GM19099 (cell line): Measurements from ENCODE around the gene LMTK2.

Experiments used
- POLR2A ChIP-seq: IDR thresholded peaks from 3 replicates; pipeline ENCODE4 v1.6.1; 2011; ENCODE audit warnings: low read depth; ENCODE audit not compliant: insufficient read length; ENCODE audit errors: extremely low read depth

LMTK2 gene

GRCh38 chr7:98106647-98107312 lies at the start of gene LMTK2:
LMTK2 (plus strand) TSS chr7:98106862; CDS start chr7:98107178, 316 bp downstream.
- peak; percentile 92 for TF ChIP-seq POLR2A

- no peak for TF ChIP-seq POLR2A
Observed at GRCh38 chr7:98057157-98057556, 49.5 kb upstream of the LMTK2 start.

DNA sequence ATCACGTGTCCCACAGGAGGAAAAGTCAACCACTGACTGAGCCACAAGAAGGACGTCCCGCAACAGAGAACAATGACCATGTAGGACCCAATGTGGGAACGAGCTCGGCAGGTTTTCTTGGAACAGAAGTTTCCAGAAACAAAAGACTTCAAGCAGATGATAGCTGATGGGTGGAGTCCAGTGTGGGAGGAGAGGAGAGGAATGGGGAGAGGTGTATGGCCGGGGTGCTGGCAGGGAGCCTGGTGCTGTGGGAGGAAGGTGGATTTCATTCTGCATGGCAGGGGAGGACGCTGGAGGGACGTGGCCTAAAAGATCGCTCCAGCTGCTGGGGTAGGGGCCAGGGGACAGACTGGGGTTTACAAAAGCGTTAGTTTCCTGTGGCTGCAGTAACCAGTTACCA lies 48.5 kb upstream of the LMTK2 start:
- TF ChIP-seq POLR2A, result no peak

DNA sequence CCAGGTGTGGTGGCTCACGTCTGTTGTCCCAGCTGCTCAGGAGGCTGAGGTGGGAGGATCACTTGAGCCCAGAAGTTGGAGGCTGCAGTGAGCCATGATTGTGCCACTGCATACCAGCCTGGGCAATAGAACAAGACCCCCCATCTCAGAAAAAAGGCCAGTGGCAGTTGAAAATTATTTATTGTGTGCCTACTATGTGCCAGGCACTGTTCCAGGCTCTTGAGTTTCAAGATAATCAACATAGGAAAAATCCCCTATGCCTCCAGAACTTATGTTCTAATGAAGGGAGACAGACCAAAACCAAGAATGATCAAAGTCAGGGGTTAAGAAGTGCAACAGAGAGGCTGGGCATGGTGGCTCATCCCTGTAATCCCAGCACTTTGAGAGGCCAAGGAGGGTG lies 42.4 kb upstream of the LMTK2 start:
- TF ChIP-seq POLR2A, result no peak

- no peak for TF ChIP-seq POLR2A
Observed at GRCh38 chr7:98066208-98066607, 40.5 kb upstream of the LMTK2 start.

GRCh38 chr7:98066934-98067507 lies 39.6 kb upstream of the LMTK2 start:
- TF ChIP-seq POLR2A, result no peak

GRCh38 chr7:98073047-98073446 lies 33.6 kb upstream of the LMTK2 start:
- TF ChIP-seq POLR2A, result no peak

DNA sequence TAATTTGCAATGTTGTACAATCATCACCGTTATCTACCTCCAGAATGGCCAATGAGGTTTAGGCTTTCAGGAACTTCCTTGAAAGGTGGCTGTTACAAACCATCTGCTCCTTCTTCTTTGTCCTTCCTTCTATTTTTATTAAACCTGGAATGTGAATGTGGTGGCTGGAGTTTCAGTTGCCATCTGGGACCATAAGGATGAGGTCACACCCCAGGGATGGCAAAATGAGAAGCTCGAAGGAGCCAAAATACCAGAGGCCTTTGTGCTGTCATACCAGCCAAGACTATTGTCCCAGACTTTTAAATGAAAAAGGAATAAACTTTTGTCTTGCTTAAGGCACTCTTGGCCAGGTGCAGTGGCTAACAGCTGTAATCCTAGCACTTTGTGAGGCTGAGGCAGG lies 30.9 kb upstream of the LMTK2 start:
- TF ChIP-seq POLR2A, result no peak

DNA sequence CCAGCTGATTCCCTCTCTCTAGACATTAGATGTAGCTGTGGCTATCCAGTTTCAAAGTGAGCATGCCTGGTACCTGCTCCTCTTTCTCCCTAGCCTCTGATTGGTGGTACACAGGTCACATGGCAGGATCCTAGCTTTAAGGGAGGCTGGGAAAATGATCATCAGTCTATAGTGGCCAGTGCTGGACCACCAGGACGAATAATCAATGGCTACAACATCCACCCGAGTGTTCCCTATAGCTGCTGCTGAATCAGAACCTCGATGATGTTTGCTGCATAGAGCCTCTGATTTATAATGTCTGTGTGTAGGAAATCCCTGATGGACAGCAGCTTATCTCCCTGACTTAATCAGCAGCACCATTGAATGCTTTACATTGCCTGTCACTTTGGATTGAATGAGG lies 28.9 kb upstream of the LMTK2 start:
- TF ChIP-seq POLR2A, result no peak

GRCh38 chr7:98078197-98078870 lies 28.3 kb upstream of the LMTK2 start:
- no peak for TF ChIP-seq POLR2A

DNA sequence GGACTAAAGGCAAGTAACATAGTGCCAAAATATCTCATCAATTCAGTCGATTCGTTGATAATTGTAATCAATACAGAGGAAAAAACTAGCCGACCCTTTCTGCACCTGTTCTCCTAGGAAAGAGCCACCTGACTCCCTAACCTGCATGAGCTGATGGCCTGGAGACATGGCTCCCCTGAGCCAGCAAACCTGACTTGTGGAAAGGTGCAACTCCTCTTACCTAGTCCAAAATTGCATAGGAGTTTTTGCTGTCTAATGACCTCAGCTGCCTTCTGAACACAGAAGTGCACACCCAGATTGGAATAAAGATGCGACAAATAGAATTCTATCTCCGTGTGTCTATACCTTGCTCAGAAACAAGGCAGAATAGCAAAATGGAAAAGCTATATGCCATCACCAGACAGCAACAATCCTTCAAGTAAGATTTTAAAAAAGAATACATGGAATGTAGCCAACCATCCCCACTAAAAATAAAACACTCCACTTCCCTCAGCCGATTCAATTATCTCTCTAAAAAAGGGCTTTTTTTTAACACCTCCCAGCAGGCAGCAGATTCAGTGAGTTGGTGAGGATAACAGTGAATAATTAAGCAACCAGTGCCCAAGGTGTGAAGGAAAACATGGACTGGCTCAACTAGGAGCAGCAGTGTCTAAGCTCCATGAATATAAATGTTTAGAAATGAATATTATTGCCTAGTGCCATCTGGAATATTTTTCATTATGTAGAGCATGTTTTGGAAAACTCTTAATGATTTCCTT lies 26.6 kb upstream of the LMTK2 start:
- TF ChIP-seq POLR2A, result no peak

DNA sequence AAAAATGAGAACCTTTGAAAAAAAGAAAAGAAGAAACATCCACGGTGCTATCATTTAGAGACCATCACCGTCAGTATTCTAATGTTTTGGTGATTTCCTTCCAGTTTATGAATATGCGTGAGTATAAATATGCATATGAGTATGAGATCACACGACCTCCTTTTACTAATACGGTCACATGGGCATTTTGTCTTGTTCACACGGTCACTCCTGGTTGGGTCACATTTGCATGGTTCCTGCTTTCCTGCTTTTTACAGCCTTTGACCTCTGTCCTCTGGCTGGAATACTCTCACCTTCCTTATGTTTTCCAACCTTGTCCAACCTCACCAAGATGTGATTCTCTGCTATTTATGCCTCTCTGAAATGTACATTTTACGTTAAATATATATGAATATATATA lies 25.3 kb upstream of the LMTK2 start:
- TF ChIP-seq POLR2A, result no peak

- TF ChIP-seq POLR2A, result no peak
Observed at GRCh38 chr7:98084631-98085030, 22.0 kb upstream of the LMTK2 start.

GRCh38 chr7:98085674-98086073 lies 21.0 kb upstream of the LMTK2 start:
- TF ChIP-seq POLR2A, result no peak

DNA sequence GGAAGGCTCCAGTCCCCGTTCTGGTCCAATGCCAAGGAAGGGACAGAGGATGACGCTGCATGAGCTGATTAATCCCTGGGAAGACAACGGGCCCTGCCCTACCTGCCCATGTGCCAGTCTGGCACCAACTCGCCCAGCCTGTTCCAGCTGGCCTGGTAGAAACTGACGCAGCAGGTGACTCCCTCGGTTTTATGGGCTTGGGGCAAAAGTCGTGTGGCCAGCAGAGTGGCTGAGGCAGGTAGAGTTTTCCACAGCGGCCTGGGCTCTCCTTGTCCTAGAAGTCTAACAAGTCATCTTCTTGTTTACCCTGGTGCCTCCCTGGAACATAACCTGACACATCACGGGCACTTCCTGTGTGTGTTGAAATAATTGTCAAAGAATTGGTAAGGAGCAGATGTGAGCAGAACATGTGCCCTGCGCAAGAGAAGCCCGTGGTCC lies 20.4 kb upstream of the LMTK2 start:
- TF ChIP-seq POLR2A, result no peak

GRCh38 chr7:98088109-98088508 lies 18.6 kb upstream of the LMTK2 start:
- TF ChIP-seq POLR2A, result no peak

GRCh38 chr7:98090116-98090515 lies 16.5 kb upstream of the LMTK2 start:
- TF ChIP-seq POLR2A, result no peak
